RKO (cell line): ENCODE measurements around the gene SULT4A1.

ENCODE experiments used
- DNase-seq: peaks from one replicate; pipeline ENCODE4 v3.0.0-alpha.2; 2016; ENCODE audit warnings: low spot score

SULT4A1 gene

GRCh38 chr22:43844560-43845545 is 17.5 kb downstream of the SULT4A1 start:
- DNase-seq = no peak

GRCh38 chr22:43843783-43844530 is 18.4 kb downstream of the SULT4A1 start:
- DNase-seq = no peak

GRCh38 chr22:43841742-43842141 is 20.6 kb downstream of the SULT4A1 start:
- no peak for DNase-seq

- no peak for DNase-seq
These were observed 21.5 kb downstream of the SULT4A1 start for GRCh38 chr22:43840851-43841250.

- no peak for DNase-seq
These were observed 21.9 kb downstream of the SULT4A1 start for GRCh38 chr22:43840431-43840830.

DNA sequence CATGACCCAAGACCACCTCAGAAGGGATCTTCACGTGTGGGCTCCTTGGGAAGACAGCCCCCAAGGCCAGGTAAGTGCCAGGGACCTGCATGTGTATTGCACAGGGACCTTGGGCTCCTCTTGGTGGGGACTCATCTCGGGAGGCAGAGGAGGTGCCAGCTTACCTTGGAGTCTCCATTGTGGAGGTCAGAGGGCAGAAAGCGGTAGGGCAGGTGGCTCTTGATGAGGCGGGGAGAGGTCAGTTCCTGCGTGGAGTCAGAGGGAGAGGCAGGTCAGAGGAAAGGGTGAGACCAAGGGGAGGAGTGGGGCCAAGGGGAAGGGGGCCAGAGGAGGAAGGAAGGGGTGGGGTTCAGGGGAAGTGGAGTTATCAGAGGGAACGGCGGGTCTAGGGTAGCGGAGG is 22.5 kb downstream of the SULT4A1 start:
- no peak for DNase-seq

DNA sequence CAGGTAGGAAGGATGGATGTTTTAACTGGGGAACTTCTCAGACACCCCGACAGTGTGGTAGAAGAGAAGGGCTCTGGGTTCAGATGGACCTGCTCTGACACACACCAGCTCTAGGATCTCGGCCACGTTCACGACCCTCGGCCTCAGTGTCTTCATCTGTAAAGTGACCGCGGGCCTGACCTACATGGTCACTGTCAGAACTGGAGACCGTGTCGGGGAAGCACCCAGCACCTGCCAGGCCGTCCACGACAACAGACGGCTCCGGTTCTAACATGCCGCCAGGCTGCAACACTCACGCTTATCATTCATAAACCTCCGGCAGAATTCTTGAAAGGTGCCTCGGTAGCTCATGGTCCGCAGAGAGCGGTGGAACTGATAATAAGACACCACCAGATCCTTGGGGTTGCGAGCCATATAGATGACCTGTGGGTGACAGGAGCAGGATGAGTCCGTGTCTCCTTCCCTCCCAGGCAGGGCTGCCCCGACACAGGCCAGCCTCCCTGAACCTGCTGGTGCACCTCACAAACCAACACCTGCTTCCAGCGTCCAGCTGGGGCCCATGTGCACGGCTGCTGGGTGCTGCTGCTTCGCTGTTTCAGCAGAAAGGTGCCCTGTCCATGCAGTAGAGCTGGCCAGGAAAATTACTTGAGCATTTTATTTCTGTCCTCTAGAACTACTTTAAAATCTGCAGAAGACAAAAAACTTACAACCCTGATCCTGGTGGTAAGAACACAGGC is 23.6 kb downstream of the SULT4A1 start:
- no peak for DNase-seq

DNA sequence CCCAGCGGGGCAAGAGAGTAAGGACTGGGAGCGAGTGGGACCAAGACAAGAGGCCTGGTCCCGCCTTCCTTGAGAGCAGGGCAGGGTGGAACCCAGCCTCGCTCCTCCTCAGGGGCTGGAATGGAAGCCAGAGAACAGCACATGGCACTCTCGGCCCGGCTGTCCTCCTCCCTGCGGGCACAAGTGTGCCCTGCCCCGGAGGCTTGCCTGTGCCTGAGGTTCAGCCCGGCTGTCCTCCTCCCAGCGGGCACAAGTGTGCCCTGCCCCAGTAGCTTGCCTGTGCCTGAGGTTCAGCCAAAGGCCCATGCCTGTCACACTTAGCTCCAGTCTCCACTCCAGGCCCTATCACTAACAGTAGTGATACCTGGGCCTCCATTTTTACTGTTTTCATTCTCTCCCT is 24.2 kb downstream of the SULT4A1 start:
- DNase-seq = no peak

DNA sequence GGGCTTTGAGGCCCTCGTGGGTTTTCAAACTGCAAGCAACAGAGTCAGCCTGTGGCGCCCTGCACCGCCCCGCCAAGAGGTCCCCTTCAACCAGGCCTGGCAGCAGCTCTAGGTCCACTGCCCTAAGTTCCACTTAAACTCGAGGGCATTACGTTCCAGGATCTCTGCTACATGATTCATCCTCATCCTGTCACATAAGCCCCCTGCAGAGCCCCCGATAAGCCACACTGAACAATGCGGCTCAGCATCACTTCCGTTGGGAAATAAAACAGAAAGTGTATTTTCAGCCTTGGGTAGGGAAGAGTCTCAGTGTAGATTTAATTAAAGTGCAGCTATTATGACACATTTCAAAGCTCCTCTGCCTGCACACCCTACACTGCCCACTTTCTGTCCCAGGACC is 24.6 kb downstream of the SULT4A1 start:
- no peak for DNase-seq

- DNase-seq = no peak
These were observed 26.6 kb downstream of the SULT4A1 start for GRCh38 chr22:43835736-43836135.

DNA sequence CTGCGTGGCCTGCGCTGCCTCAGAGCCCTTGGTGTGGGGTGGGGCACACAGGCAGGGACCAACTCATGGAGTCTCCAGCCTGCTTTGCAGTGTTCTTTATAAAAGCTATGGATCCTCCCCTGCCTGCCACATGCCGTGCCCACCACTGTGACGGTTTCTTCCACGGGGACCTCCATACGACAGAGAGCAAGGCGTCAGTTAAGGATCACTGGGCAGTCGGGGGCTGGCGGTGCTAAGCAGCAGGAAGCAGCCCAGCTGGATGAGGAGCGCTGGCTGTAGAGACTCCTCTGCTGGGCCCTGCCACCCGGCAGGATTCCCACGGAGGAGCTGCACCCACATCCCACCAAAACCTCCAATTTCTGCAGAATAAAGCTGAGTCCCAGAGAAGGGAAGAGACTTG is 27.1 kb downstream of the SULT4A1 start:
- no peak for DNase-seq

- DNase-seq = no peak
These were observed 28.8 kb downstream of the SULT4A1 start for GRCh38 chr22:43833286-43834240.

DNA sequence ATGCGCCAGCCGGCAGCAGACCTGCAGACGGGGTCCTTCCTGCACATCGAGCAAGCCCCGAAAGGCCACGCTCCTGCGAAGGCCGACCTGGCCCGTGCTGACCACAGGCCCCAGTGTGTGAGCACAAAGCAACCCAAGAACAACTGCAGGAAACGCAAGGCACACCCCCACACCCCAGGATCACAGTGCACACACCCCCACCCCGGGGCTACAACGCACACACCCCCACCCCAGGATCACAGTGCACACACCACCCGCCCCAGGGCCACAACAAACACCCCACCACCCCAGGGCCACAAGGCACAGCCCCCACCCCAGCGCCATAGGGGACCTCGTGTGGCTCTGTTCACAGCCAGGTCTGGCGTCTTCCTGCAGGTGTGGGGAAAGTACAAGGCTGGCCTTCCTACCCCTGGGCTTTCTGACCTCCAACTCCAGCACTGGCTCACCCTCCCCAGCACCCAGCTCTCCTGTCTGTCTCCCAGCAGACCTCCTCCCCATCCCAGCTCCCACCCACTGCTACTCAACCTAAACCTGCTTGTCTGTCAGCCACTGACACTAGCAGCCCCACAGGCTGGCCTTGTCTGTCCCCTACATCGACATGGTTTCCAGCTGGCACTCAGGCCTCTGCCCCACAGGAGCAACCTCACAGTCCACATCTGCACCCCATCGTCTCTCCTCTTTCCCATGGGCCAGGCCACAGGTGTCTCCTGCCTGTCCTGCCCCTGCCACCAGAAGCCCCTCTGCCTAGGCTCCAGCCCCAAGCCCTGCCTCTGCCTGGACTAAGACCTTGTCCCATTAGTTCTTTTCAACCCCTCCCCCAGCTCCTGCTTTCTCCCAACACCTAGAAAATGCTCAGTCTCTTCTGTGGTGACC is 29.7 kb downstream of the SULT4A1 start:
- DNase-seq = no peak

DNA sequence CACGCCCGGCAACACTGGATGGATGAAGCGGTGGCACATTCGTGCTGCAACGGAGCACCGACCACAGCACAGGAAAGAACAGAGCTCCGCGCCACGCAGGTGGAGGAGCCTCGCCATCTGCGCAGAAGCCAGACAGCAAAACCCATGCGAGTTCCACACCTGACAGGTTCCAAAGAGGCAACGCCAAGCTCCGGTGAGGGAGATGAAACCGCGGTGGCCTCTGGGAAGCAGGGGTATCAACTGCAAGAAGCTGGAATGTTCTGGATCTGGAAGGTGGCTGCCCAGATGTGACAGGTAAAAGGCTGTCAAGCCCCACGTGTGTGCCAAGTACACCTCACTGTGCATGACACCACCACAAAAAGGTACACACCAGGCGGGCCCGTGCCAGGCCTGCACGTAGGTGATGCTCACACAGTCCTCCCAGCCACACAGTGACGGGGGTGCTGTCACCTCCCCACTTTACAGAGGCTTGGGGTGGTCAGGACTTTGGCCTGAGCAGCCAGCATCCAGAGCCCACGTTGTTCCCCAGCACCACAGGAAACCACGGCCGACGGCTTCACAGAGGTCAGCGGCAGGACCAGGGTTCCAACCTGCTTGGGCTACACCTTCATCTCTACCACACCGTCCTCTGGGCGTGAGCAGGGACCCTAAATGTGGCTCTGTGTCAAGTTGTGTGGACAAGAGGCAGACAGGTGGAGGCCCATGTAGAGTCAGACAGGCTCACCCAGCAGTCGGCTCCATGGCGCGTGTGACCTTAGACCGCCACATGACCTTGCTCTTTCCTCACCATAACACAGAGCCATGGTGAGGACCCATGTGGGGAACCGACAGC is 30.5 kb downstream of the SULT4A1 start:
- no peak for DNase-seq

DNA sequence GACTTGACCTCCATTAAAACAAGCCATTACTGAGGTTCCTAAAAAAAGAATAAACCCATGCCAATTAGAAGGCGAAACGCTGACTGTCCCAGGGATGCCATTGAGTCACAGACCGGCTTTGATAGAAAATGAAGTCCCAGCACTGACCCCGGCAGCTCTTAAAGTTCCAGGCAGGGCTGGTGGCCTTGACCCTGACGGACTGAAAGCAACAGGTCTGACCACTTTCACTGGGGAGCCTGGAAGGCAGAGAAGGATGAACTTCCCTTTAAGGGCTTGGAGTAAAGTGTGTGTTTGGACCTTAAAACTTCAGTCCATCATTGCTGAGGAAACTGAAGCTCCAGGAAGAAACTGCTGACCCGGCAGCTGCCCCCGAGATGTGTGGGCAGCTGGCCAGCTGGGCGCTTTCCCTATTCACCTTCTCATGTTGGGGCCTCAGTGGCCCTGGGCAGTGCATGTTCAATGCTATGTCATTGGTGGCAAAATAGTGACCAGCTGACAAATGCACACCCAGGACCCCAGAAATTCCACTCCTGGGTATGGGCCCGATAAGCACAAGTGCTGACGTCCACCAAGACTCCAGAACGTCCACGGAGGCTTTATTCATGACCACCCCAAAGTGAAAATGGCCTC is 31.3 kb downstream of the SULT4A1 start:
- no peak for DNase-seq

- no peak for DNase-seq
These were observed 32.1 kb downstream of the SULT4A1 start for GRCh38 chr22:43829904-43830851.

GRCh38 chr22:43828998-43829782 is 33.1 kb downstream of the SULT4A1 start:
- DNase-seq = no peak
